IPS DF 4.7 (cell line): ENCODE measurements around the gene NEDD4L.
"Not testable (repeated sequence)": the region's sequence is repeated elsewhere in the genome, so short reads cannot be mapped to it uniquely, and the experiment has no call there.

Source experiments
- DNase-seq: peaks from one replicate; pipeline ENCODE4 v3.0.0-alpha.2; 2013; ENCODE audit warnings: low spot score; ENCODE audit errors: extremely low read depth

Gene NEDD4L

DNA sequence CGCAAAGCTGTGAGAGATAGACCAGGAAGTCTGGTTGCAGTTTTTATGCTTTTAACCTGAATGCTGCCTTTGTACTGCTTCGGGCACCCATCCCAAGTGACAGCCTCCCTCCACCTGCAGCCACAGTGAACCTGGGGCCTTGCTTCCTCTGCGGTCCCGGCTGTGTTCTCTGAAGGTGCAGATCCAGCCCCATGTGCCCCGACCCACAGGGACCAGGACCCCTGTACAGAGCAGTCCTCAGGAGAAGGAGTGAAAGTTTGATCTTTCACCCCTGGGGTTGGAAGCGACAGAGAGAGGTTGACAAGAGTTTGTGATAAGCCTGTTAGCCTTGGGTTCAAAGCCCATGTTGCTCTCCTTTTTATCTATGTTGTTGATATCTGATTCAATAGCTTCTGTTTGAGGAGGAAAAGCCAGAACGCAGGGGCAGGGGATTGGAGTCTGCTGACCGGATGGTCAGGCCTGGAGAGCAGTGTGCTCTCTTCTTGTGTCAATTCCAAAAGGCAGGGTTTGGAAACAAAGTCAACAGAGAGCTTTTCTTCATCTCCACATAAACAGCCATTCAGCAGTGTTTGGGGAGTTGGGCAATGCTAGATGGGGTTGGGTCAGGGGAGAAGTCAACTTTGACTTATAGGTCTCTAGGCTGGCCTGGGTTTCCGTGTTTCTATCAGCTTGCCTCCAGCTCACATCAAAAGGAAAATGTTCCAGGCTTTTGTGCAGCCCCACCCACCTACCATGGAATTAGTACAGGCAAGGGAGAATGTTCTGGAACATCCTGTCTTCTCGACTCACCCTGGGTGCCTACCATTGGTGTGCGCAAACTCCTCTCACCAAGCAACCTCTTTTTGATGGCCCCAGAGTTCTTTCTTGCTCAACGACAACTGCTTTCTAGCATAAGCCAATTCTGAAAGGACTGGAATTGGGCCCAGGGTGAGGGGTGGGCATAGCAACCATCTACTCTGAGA, 369.9 kb downstream of the NEDD4L start:
- DNase-seq: no peak

DNA sequence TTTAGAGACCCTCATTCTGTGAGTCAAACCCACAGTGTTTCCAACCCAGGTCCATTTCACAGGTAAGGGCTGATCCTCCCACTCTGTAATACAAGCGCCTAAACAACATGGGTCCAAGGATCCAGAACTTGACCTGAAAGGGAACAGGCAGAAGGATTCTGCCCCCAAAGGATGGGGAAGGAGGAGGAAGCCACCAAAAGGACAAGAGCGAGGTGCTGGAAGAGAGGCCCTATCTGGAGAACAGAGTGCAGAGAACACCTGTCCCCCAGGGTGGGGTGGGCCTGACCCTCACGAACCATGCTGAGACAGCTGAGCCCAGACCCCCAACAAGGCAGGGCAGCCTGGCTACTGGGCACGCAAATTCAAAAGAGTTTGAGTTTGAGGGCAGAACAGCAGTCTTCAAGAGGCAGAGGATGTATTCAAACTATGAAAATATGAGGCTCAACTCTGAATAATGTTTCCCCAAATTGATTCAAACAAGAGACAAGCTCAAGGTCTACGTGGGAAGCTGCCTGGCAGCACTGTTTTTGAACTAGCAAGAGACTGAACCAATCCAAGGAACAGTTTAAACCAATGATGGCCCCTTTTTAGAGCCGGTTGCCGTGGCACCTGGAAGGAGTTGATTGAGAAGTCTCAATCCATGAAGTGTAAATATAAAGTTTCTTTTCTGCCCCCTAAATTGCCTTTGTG, 372.1 kb downstream of the NEDD4L start:
- DNase-seq: no peak

DNA sequence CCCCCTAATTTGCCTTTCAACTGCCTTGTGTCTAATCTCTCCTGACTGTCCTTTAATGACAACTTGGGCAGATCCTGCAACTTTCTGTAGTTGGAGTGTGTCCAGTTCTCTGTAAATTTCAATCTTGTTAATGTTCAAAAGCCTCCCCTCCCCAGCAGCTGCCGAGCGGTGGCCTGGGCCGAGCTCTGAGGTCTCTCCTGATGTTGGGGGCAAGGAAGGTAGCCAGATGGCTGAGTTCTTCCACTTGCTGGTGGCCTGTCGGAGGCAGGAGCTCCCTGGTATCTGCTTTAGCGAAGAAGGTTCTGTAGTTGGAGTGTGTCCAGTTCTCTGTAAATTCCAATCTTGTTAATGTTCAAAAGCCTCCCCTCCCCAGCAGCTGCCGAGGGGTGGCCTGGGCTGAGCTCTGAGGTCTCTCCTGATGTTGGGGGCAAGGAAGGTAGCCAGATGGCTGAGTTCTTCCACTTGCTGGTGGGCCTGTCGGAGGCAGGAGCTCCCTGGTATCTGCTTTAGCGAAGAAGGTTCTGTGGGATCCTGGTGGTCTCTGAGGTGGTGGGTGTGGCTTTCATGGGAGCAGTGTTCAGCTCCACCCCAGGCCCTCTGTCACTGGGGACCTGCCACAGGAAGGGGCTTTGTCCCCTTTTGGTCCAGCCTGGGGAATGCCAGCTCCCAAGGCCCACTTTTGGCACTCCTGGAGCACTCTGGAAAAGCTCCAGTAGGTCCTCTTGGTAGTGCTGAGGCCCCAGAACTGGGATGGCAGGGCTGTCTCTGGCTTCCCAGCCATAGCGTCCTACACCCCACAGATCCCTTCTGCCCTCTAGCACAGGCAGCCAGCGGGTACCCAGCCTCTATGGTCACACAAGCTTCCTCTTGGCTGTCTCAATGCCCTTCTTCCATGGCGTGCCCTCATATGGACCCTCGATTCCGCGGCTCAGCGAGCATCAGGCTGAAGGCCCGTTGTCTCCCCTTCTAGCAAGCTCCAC, 373.0 kb downstream of the NEDD4L start:
- DNase-seq: no peak

DNA sequence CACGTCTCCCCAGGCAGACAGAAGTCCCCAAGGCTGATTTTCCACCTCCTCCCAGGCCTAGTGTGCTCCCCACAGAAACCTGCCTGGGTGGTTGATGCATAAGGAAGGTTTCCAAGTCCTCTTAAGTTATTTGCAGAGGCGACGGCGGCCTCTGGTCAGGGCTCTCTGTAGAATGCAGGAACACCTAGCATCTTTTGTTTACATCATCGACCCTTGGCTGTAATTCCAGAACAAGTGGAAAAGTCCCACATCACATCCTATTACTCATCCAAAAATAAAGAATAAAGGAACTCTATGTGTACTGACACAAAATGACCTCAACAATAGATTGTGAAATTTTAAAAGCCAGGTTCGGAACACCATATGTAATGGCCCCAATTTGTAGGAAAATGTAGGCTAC, 373.7 kb downstream of the NEDD4L start:
- no peak for DNase-seq

DNA sequence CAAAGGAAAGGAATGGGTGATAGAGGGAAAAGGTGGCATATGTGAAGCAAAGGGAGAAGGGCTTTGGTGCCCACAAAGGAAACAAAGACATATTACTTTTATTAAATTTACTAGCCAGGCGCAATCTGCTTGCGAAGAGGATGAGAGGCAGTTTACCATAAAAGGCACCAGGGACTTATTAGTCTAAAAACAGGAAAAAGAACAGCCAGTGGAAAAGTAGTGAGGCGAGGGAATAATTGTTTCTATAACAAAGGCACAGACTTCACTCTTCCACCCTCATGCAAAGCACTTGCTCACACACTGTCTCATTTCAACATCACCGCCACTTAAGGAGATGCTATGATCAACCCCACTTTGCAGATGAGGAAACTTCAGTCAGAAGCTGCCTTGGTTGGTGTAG, 374.3 kb downstream of the NEDD4L start:
- DNase-seq: no peak

DNA sequence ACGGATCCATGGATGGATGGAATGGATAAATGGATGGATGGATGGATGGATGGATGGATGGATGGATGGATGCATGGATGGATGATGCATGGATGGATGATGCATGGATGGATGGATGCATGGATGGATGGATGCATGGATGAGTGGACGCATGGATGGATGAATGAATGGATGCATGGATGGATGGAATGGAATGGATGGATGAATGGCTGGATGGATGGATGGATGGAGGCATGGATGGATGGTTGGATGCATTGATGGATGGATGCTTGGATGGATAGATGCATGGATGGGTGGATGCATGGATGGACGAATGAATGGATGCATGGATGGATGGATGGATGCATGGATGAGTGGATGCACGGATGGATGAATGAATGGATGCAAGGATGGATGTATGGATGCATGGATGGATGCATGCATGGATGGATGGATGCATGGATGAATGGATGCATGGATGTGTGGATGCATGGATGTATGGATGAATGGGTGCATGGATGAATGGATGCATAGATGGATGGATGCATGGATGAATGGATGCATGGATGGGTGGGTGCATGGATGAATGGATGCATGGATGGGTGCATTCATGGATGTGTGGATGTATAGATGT, 375.7 kb downstream of the NEDD4L start:
- no peak for DNase-seq

DNA sequence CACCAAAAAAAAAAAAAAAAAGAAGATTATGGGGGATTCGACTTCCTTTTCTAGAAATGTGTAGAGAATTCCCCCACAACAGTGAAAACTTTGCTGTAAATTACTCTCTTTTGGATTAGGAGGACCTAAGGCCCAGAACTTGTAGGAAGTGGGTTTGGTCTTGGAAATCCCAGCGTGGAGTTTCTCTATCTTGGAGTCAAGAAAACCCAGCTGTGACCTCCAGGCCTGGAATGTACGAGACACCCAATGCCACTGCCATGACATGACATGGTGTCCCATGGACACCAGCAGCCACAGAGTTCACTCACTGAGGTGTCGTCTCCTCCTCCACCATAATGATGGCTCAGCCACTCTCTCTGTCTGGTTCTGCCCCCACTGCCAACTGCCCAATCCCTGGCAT, 382.6 kb downstream of the NEDD4L start:
- DNase-seq: no peak

DNA sequence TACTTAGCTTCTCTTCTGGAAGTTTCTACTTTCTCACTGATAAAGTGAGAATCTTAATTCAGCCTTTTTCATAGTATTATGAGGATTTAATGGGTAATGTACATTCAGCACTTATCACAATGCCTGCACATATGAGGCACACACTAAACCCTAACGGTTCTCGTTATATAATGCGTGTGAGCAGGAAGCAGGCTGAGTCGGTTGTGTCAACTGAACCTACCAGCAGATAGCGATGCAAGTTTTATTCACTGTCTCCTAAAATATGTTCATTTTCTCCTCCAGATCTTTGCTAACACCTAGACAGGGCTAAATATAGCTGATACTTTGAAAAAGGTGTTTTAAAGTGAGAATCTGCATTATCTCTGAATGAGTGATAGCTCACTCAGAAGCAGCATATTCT, 383.3 kb downstream of the NEDD4L start:
- DNase-seq: no peak

DNA sequence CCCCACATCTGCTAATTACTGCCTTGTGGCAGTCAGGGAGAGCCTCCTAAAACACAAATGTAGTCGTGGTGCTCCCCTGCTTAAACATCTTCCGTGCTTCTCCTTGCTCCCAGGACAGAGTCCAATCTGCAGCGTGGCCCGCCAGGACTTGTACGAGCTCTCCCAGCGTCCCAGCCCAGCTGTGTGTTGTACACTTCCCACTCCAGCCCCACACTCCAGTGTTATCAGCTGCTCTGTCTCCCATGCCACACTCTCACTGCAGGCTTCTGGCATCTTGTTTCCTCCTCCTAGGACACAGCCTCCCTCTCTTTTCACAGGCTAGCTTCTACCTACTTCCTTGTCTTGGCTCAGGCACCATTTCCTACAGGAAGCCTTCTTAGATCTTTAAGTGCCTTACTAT, 385.4 kb downstream of the NEDD4L start:
- DNase-seq: no peak

DNA sequence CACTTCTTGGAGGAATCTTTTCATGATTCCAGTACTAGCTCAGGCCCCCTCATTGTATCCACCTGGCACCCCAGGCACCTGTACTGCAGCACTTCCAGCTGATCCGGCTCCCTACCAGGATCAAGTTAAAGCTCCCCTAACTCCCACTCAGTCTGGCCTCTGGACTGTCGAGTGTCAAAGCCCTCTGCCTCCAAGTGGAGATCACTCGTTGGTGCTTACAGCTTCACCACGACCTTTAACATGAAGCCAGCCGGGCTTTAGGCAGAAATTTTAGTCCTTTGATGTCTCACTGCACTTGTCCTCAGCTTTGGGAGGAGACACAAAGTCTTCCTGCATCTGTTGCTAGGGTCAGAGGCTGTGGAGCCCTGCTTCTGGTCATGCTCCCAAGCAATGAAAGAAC, 387.2 kb downstream of the NEDD4L start:
- no peak for DNase-seq

DNA sequence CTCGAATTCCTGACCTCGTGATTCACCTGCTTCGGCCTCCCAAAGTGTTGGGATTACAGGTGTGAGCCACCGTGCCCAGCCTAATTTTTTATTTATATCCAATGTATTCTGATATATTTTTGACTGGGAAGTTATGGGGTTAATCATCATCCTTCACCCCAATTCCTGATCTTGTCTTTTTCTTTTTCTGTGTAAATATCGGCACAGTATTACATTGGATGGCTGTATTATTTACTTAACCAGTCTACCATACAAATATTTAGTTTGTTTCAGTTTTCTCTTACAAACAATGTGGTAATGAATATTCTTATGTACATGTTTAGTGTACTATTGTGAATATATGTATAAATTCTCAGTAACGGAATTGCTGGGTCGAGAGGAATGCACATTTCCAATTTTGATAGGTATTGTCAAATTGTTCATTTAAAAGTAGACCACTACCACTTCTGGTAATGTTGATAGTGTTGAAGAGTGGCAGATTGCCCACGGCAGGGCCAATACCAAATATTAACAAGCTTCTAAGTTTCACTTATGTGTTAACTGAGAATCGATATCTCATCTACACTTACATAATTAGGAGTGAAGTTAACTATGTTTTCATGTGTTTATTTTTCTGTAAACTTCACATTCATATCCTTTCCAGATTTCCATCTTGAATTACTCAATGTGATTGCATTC, 388.2 kb downstream of the NEDD4L start:
- no peak for DNase-seq

DNA sequence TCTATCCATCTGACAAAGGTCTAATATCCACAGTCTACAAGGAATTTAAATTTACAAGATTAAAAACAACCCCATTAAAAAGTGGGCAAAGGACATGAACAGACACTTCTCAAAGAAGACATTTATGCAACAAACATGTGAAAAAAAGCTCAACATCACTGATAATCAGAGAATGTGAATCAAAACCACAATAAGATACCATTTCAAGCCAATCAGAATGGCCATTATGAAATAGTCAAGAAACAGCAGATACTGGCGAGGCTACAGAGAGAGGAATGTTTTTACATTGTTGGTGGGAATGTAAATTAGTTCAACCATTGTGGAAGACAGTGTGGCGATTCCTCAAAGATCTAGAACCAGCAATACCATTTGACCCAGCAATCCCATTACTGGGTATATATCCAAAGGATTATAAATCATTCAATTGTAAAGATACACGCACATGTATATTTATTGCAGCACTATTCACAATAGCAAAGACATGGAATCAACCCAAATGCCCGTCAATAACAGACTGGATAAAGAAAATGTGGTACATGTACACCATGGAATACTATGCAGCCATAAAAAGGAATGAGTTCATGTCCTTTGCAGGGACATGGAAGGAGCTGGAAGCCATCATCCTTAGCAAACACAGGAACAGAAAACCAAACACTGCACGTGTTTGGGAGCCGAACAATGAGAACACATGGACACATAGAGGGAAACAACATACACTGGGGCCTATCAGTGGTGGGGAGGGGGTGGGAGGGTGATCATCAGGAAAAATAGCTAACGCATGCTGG, 391.4 kb downstream of the NEDD4L start:
- not testable (repeated sequence) for DNase-seq

DNA sequence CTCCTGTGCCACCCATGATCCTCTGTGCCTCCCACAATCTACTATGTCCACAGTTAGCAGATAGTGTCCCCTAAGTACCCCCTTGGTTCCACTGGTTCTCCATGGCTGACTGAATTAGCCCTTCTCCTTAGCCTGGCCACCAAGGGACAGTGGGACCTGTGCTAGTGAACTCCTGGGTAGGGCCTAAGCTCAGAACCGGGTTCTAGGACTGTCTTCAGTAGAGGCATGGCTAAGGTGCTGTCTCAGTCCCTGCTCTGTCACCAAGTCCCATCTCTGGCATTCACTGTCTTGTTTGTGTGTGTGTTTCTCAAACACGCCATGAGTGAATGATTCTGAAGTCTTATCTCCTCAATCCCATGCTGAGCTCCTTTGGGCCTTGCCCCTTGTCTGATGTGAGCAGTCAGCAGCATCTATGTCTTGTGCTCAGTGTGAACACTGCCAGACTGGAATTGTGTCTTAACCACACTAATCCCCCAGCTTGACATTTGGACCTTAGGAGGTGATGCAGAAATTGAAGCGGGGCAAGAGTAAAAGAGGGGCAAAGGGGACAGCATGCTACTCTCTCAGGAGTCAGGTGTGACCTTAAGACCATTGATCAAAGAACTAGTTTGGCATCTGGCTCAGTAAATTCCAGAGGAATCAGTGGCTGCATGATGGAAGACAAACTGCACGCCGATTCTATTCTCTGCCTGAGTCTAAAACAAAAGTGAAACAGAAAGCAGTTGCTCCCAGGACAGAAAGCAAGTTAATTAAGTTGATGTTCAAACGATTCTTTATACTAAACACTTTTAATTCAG, 394.3 kb downstream of the NEDD4L start:
- no peak for DNase-seq

DNA sequence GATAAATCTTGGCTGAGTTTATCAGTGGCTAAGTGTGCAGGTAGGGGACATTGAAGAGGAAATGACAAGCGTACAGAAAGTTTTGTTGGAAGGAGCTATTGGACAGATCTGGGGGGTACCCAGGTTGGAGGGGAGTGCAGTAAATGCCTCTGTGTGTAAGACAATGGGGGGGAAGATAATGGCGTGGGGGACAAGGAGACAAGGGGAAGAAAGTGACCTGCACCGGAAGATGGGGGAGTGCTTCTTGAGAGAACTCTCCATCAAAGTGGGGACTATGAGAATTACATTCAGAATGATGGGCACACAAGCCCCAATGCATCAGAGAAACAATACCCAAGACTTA, 394.9 kb downstream of the NEDD4L start:
- no peak for DNase-seq

DNA sequence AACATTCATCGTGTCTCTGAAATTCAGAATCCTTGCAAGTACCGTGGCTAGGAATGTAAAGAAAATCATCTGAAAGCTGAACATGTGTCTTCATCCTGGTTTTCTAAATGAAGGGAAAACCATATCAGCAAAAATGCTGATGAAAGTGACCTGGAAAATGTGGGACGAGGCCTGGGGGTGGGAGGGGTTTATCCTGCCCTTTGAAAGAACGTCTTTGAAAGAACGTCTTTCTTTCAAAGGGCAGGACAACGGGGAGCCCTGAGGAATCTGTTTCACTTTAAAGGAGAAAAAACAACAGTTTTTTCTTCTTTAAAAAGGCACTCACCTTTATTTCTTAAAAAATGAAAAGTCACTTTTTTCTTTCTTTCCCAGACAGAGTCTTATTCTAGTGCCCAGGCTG, 399.6 kb downstream of the NEDD4L start:
- no peak for DNase-seq

DNA sequence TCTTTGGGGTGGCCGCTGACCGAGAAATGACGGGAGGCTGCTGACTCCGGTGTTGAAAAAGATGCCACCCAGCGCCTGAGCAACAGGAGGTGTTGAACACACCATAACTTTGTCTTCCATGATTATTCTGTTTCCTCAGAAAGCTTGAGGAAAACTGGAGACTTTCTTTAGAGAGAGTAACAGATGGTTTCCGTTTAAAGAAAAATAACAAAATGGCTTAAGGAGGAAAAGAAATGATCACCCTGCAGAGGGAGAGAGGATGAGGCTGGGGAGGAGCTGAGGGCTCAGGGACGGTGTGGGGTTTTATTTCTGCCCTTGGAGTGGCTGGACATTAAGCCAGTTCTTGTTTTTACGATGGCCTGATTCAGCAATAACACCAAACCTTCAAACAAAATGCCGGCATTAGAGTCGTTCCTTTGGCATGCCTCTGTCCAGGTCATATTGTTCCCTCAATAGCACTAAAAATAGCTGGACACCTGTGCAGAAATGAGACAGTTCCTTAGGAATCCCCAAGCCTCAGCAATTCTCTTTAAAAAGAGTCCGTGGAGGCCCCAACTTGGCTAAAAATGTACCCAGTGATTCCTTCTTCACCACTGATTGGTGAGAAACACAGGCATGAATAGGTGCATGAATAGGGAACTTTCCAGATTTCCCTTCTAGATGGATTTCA, 402.5 kb downstream of the NEDD4L start:
- no peak for DNase-seq

DNA sequence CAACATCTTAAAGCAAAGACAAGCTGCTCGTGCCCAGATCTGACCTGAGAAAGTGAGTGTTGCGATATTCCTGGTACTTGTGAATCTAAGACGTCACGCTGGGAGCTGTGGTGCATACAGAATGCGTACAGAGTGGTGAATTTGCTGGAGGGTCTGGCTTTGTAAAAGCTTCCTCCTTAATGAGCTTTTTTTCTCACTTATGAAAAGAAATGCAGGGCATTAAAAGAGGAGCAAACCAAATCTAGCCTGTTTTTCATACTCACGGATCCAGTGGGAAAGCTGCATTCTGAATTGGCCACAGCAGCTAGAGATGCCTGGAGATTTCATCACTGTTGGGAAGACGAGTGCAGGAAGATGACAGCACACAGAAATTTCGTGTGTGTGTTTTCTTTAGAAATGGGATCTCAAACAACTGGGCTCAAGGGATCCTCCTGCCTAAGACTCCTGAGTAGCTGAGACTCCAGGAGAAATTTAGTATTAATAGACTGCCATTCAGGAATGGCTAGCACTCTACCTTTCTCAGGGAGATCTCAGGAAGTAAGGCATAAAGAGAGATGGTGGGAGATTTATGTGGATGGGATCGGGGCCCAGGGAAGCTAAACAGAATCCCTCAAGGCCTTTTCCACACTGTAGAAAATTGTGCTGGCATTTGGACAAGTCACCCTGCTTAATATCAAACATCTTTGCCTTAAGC, 403.5 kb downstream of the NEDD4L start:
- no peak for DNase-seq

DNA sequence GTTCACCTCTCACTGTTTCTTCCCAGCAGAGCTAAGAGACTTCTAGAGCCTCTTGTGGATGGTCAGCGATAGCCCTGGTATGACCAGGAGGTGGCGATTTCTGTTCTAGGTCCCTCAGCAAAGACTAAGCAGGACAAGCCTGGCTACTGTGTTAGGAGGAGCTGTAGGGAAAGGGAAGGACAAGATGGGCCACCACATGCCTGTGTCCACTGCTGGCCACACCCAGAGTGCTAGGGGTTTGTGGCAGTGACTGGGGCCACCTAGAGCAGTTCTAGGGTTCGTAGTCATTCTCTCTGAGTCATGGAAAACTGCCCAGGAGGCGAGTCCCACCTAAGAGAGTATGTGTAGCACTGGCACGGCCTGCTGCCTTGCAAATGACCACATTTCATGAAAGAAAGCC, 405.4 kb downstream of the NEDD4L start:
- DNase-seq: no peak
